ENCODE data around the gene ZCCHC17. TPM values are rescaled to one million over a fixed set of nuclear protein-coding genes. Genes with fewer than 3 reads are reported as not detected.

The ZCCHC17 gene
- total RNA-seq, 1 experiment from 2014 or later = 30.2 TPM

DNA sequence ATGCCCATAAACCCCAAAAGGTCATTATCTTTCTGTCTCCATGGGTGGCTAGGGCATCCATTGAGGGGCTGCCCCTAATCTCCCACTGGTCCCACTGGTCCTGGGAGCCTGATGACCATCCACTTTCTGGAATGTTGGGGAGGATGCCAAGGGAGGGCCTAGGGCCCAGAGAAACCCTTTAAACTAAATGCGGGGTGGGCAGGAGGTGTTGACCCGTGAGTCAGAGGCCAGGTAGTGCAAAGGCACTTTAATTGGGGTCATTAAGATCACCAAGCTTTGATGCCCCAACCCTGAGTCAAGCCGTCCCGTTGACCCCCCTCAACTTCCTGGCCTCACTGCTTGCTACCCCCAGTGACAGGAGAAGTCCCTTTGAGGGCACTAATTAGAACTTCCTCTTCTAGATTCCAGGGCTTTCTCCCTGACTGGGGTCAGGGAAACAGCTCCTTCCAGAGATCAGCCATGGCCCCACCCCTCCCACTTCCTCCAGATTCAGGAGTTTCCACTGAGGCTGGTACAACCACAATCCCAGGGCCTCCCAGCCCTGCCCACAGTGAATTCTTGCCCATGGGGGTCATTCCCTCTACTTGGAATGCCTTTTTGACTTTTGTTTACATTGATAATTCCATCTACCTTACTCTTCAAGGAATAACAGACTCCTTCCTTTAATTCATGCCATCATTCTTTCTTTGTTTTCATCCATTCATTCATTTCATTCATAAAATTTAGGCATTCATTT lies 100.7 kb downstream of the ZCCHC17 start:
- ATAC-seq (no peak), DNase-seq (no peak)
- no peak overlapping the region for H3K4me3 ChIP-seq (ENCODE audit: low read length)
- H4K20me1 ChIP-seq (ENCODE audit: low read length) = no peaks in the 10 kb centered on the region
- H3K27ac ChIP-seq (ENCODE audit: low read length) = no peak overlapping the region
- TF ChIP-seq EZH2phosphoT487 (IDR thresholded peaks at IDR 0.05; ENCODE audit: borderline replicate concordance, low read length) (no peak), EZH2 (IDR thresholded peaks at IDR 0.05; ENCODE audit: low read length, unreplicated experiment) (no peak)
- TF ChIP-seq, protein P1, sequence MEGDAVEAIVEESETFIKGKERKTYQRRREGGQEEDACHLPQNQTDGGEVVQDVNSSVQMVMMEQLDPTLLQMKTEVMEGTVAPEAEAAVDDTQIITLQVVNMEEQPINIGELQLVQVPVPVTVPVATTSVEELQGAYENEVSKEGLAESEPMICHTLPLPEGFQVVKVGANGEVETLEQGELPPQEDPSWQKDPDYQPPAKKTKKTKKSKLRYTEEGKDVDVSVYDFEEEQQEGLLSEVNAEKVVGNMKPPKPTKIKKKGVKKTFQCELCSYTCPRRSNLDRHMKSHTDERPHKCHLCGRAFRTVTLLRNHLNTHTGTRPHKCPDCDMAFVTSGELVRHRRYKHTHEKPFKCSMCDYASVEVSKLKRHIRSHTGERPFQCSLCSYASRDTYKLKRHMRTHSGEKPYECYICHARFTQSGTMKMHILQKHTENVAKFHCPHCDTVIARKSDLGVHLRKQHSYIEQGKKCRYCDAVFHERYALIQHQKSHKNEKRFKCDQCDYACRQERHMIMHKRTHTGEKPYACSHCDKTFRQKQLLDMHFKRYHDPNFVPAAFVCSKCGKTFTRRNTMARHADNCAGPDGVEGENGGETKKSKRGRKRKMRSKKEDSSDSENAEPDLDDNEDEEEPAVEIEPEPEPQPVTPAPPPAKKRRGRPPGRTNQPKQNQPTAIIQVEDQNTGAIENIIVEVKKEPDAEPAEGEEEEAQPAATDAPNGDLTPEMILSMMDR (conservative IDR thresholded peaks at IDR 0.05; ENCODE audit: low read depth, low read length) = no peak
- H3K27me3 ChIP-seq (ENCODE audit: low read length) = no peaks in the 10 kb centered on the region
- peaks cover 4% of the 10 kb centered on the region; the same call in 1 of the 2 replicates for H3K4me1 ChIP-seq (ENCODE audit: insufficient read depth, low read length)
- no peak overlapping the region for H3K9ac ChIP-seq (ENCODE audit: low read length)
- no TSS peak for BruUV-seq (replicated peaks)
- ChIA-PET POLR2A (ENCODE audit: unreplicated experiment) (no interaction called here), CTCF (interaction anchor here (1.0 kb wide), 1 partner anchor 134 kb away, joined by 3 read pairs; no protein-coding TSS in a partner anchor)
- no peak overlapping the region for H2AFZ ChIP-seq (ENCODE audit: low read length)
- no peak overlapping the region for H3K4me2 ChIP-seq (ENCODE audit: low read length)
- no peaks in the 10 kb centered on the region for H3K36me3 ChIP-seq (ENCODE audit: low read depth, low read length)
- intact Hi-C loops (cut with micrococcal nuclease) = no loop called here
- no peaks in the 10 kb centered on the region for H3K9me2 ChIP-seq (replicated peaks; ENCODE audit: low read length)
- no peaks in the 10 kb centered on the region for H3K79me2 ChIP-seq (ENCODE audit: low read length)
- no peaks in the 10 kb centered on the region for H3K9me3 ChIP-seq (ENCODE audit: low read length)
- H3F3A ChIP-seq (ENCODE audit: low read length, unreplicated experiment) = no peaks in the 10 kb centered on the region

DNA sequence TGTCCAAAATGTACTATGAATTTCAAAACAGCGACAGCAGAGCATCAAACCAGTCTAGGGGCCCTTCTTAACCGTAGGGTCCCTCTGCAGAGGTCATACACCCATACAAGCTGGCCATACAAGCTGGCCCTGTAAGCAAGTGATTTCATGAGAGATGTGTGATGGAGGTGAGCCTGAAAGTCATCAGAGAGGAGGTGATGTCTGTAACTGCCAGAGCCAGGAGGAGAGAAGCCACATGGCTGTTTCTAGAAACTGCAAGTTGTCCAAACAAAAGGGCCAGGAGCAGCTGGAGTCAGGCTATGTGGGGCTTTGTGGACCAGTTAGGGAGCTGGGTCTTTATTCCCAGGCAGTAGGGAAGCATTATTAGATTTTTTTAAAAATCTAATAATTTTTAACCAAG lies 101.4 kb downstream of the ZCCHC17 start:
- ATAC-seq = no peak
- no peak overlapping the region for H2AFZ ChIP-seq (ENCODE audit: low read length)
- H3K9ac ChIP-seq (ENCODE audit: low read length) = no peak overlapping the region
- H3K9me2 ChIP-seq (replicated peaks; ENCODE audit: low read length) = no peaks in the 10 kb centered on the region
- no peaks in the 10 kb centered on the region for H3K36me3 ChIP-seq (ENCODE audit: low read depth, low read length)
- no peaks in the 10 kb centered on the region for H3K79me2 ChIP-seq (ENCODE audit: low read length)
- no TSS peak for BruUV-seq (replicated peaks)
- no peaks in the 10 kb centered on the region for H3F3A ChIP-seq (ENCODE audit: low read length, unreplicated experiment)
- ChIA-PET CTCF (no interaction called here), POLR2A (ENCODE audit: unreplicated experiment) (no interaction called here)
- H3K9me3 ChIP-seq (ENCODE audit: low read length) = no peaks in the 10 kb centered on the region
- H3K4me3 ChIP-seq (ENCODE audit: low read length) = no peak overlapping the region
- DNase-seq = no peak
- H3K27me3 ChIP-seq (ENCODE audit: low read length) = no peaks in the 10 kb centered on the region
- H3K4me2 ChIP-seq (ENCODE audit: low read length) = no peak overlapping the region
- intact Hi-C loops (cut with micrococcal nuclease) = no loop called here
- no peaks in the 10 kb centered on the region for H4K20me1 ChIP-seq (ENCODE audit: low read length)
- peaks cover 4% of the 10 kb centered on the region; the same call in 1 of the 2 replicates for H3K4me1 ChIP-seq (ENCODE audit: insufficient read depth, low read length)
- no peak overlapping the region for H3K27ac ChIP-seq (ENCODE audit: low read length)
- TF ChIP-seq EZH2 (IDR thresholded peaks at IDR 0.05; ENCODE audit: low read length, unreplicated experiment) (no peak), EZH2phosphoT487 (IDR thresholded peaks at IDR 0.05; ENCODE audit: borderline replicate concordance, low read length) (no peak)
- TF ChIP-seq, protein P1 (conservative IDR thresholded peaks at IDR 0.05; ENCODE audit: low read depth, low read length) = no peak

DNA sequence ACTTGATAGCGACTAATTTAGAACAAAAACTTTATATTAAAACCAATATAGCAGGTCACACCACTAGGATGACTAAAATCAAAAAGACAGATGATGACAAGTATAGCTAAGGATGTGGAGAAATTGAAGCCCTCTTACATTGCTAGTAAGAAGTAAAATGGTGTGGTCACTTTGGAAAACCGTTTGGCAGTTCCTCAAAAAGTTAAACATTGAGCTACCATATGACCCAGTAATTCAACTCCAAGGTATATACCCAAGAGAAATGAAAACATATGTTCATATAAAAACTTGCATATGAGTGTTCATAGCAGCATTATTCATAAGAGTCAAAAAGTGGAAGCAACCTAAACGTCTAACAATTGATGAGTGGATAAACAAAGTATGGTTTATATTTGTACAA lies 103.1 kb downstream of the ZCCHC17 start:
- no peaks in the 10 kb centered on the region for H3K9me2 ChIP-seq (replicated peaks; ENCODE audit: low read length)
- no TSS peak for BruUV-seq (replicated peaks)
- no peaks in the 10 kb centered on the region for H4K20me1 ChIP-seq (ENCODE audit: low read length)
- H3F3A ChIP-seq (ENCODE audit: low read length, unreplicated experiment) = no peaks in the 10 kb centered on the region
- H3K27me3 ChIP-seq (ENCODE audit: low read length) = no peaks in the 10 kb centered on the region
- no peaks in the 10 kb centered on the region for H3K36me3 ChIP-seq (ENCODE audit: low read depth, low read length)
- ATAC-seq (no peak), DNase-seq (no peak)
- no peak overlapping the region for H3K27ac ChIP-seq (ENCODE audit: low read length)
- no peak overlapping the region for H3K9ac ChIP-seq (ENCODE audit: low read length)
- no peak overlapping the region for H2AFZ ChIP-seq (ENCODE audit: low read length)
- H3K4me1 ChIP-seq (ENCODE audit: insufficient read depth, low read length) = no peaks in the 10 kb centered on the region
- ChIA-PET POLR2A (ENCODE audit: unreplicated experiment) (no interaction called here), CTCF (no interaction called here)
- no peaks in the 10 kb centered on the region for H3K9me3 ChIP-seq (ENCODE audit: low read length)
- no peak overlapping the region for H3K4me2 ChIP-seq (ENCODE audit: low read length)
- TF ChIP-seq, protein P1 (conservative IDR thresholded peaks at IDR 0.05; ENCODE audit: low read depth, low read length) = no peak
- TF ChIP-seq EZH2 (IDR thresholded peaks at IDR 0.05; ENCODE audit: low read length, unreplicated experiment) (no peak), EZH2phosphoT487 (IDR thresholded peaks at IDR 0.05; ENCODE audit: borderline replicate concordance, low read length) (no peak)
- no peaks in the 10 kb centered on the region for H3K79me2 ChIP-seq (ENCODE audit: low read length)
- intact Hi-C loops (cut with micrococcal nuclease) = no loop called here
- no peak overlapping the region for H3K4me3 ChIP-seq (ENCODE audit: low read length)

All from PC-3 (cell line).